HG03135 (cell line): Measurements from ENCODE around the gene PRKCA.

ENCODE experiments used
- ATAC-seq: cut with Tn5 transposase; IDR thresholded peaks from one replicate; pipeline ENCODE4 v1.9.1; 2021; ENCODE audit warnings: mild to moderate bottlenecking, moderate library complexity; ENCODE audit not compliant: unreplicated experiment

The PRKCA gene

DNA sequence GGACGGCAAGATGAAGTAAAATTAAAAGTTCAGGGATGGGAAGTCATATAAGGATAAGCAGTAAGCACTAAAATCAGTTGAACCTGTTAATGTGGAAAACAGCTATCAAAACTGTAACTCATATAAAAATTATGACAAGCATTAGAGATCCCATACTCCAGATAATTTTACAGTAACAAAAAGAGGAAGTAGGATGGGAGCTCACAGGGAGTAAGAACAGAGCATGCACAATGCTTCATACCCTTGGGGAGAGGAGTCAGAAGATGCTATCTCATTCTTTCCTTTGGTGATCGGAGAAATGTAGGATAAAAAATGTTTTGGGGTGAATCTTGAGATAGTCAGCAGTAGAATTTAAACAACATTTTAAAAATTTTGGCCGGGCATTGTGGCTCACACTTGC is 367.8 kb downstream of the PRKCA start:
- no peak for ATAC-seq

DNA sequence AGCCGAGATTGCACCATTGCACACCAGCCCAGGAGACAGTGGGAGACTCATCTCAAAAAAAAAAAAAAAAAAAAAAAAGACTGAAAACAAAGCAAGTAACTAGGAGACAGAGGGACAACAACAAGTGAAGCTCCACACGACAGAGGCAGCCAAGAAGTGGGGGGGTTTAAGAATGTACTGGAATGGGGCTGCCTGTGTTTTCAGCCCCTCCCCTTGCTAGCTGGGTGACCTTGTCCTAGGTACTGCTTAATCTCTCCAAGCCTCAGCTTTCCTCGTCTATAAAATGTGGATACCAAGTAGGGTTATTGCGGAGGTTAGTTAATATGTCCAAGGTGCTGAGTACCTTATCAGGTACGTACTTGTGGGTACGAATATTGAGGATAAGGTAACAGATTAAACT is 368.7 kb downstream of the PRKCA start:
- ATAC-seq, result no peak

DNA sequence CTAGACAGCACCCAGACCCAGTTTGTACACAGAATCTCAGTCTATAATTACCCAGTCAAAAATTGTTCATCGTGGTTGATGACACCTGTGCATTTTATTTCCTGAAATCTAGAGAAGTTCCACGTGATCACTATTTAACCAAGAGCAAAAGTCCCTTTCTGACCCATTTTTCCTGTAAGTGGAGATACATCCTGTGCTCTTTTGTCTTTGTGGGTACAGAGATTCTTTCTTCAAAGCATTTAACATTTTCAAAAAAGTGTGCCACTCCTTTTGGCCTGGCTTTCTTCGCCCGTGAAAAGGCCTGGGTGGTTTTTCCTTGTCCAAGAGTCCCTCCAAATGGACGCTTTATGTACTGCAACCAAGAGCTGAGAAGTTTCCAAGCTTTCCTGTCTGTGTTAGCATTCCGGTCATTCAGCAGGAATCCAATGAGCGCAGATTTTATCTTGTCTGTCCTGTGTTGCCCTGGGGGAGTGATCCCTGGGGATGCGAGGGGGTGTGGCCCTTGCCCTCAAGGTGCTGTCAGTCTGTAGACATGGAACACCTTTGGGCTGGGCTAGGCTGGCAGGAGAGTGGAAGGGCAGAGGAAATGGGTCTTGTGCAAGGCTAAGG is 371.4 kb downstream of the PRKCA start:
- ATAC-seq, result no peak

DNA sequence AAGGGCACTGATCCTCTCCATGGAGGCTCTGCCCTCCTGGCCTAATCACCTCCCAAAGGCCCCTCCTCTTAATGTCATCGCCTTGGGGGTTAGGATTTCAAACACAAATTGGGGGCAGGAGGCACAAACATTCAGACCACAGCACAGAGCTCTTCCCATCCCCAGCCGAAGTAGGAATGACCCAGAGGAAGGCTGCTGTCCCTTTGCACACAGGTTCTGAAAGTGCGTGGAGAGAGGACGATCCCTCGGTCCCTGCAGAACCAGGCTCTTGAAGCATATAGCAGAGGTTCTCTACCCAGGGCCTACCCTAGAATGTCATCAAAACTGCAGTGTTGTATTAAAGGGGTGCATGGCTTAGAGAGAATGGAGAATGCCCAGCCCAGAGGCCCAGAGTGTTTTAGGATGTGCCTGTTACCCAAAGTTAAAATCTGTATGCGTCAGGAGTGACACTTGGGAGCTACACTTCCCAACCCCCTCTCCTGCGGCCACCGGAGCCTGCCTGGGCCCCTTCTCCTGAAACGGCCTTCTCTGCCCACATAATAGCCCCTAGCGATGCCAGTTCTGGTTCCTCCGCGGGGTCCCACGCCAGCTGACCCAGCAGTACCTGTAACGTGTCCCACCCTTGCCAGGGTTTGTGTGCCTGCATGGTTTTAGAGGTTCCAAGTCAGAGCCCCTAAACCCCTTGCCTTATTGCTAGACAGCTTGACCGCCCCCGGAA is 373.0 kb downstream of the PRKCA start:
- ATAC-seq, result no peak

DNA sequence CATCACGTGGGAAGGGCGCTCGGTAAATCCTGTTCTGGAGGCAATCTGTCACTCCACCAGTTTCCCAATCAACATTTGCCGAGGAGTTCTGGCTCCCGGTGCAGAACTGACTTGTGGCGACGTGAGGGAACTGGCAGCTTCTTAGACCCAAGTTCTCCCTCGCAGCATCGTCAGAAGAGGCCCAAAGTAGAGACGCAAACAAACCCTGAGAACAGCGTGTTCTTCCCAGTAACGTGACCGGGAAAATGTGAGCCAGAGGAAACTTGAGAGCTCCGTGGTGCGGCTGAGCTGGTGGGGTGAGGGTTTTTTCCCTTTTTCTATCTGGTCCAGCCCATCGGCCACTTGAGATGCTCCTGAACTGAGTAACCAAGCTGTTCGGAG is 373.6 kb downstream of the PRKCA start:
- ATAC-seq, result no peak

DNA sequence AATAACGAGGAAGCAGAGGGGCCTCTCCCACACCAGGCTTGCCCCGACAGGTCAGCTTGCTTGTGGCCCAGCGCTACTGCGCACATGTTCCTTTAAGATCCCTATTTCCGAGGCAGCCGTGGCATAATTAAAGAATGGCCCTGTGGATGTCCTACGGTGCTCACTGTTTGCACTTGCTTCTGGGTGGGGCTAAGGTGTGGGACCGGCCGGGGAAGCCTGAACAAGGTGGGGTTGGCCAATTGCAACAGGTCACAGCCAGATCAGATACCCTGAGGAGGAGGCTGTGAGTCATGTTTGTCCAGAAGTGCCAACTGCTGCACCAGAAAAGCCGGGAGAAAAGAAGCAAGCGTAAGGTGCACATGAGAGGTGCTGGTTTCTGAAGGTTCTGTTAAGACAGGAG is 374.0 kb downstream of the PRKCA start:
- ATAC-seq, result no peak

DNA sequence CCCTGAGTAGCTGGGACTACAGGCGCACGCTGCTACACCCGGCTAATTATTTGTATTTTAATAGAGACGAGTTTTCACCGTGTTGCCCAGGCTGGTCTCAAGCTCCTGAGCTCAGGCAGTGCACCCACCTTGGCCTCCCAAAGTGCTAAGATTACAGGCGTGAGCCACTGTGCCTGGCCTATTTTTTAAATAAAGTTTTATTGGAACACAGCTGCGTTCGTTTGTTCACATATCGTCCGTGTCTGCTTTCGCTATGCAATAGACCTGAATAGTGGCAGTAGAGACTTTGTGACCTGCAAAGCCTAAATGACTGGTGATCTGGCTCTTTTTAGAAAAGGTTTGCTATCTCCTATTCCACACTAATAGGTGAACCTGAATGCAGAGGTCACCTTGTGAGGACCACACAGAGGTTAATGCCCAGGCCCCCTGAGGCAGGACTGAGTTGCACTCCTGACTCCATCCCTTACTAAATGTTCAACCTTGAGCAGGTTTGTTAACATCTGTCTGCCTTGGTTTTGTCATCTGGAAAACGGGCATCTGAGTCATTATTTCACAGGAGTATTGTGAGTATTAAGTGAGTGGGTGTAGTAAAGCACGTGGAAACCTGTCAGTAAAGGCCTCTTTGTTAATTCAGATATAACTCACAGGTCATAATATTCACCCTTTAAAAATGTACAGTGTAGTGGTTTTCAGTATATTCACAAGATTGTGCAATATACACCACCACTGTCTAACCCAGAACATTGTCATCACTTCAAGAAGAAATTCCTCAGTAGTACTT is 375.0 kb downstream of the PRKCA start:
- ATAC-seq, result no peak

DNA sequence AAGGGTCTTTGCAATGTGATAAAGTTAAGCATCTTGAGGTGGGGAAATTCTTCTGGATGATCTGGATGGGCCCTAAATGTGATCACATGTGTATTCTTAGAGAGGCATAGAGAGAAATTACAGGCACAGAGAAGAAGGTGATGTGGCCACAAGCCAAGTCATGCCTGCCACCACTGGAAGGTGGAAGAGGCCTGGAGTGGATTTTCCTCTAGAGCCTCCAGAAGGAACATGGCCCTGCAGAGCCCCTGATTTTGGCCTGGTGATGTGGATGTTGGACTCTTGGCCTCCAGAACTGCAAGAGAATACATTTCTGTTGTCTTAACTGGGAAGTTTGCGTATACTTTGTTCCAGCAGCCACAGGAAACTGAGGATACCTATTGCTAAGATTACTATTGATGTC is 375.6 kb downstream of the PRKCA start:
- no peak for ATAC-seq

DNA sequence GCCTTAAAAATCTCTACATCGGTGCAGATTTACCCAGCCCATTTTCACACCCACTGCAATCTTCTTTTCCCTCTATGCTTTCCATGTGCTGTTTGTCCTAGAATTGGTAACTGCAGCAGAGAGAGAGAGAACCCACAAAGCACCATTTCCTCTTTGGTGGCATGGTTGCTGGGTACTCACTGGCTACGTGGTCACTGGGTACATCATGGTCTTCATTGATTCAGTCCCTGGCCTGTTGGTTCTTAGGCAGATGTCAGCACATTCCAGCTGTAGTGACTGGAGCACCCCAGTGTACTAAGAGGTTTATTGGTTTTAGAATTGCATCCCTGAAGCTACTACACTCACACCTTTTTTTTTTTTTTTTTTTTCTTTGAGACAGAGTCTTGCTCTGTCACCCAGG is 376.4 kb downstream of the PRKCA start:
- ATAC-seq, result no peak

DNA sequence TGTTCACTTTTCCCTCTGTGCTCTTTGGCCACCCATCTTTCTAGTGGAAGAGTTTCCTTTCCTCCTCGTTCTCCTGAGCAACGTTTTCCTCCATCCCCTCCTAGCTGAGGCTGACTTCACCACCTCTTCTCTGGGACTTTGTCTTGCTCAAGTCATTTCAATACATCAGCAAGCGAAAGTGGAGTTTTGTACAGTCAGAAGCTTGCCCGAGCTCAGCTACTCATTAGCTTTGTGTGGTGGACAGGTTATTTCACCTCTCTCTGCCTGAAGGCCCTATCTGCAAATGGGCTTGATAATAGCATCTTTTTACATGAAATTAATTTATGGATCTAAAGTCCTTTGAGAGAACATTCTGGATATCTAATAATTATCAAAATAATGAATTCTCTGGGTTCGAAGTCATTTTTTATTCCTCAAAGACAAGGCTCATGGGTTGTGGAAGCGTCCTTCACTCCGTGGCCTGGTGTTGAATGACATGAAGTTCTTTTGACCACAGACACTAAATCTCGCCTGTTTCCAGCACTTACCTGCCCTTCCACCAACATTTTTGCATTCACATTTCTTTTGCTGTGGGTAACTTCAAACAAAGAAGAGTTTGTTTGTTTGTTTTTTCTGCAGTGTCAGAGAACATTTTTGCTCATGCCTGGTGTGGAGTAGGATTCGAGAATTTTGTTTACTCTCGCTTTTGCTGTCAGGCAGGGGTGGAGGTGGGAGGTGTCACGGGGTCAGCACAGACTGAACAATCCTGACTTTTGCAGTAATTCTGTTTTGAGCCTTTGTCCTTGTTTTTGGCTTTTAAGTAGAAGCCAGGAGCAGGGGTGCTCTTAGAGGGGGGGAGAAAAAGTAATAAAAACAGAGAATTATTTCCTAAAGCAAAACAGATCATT is 377.5 kb downstream of the PRKCA start:
- no peak for ATAC-seq

DNA sequence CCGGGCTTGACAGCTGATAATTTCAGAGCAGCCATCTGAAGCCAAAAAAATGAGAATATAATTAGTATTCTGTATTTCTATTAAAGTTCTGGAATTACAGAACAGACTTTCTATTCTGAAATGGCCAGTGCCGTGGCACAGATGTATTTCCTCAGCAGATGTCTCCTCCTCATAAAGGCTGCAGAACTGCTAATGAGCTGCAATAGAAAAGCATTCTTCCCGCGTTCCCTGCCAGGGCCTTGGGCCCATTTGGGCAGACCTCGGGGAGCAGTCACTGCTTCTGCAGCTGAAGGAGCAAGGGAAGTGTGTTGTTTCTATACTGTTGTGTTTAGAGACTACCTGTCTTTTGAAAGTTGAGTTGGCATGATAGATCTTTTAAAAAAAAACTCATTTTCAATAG is 379.9 kb downstream of the PRKCA start:
- ATAC-seq, result no peak

DNA sequence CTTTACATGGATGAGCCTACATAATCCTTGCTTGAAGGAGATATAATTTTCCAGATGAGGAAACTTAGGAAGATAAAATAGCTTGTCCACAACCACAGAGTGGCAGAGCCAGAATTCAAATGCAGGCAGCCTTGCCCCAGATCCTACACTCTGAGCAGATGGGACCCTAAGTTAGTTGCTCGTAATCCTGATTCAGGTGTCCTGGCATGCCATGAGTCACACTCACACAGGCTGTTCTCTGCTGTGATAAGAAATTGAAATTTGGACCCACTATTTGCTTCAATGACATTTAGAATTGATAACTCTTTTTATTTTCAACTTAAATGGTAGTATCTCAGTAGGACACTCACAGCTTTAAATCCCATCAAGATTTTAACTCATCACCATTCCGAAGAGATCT is 381.8 kb downstream of the PRKCA start:
- no peak for ATAC-seq

DNA sequence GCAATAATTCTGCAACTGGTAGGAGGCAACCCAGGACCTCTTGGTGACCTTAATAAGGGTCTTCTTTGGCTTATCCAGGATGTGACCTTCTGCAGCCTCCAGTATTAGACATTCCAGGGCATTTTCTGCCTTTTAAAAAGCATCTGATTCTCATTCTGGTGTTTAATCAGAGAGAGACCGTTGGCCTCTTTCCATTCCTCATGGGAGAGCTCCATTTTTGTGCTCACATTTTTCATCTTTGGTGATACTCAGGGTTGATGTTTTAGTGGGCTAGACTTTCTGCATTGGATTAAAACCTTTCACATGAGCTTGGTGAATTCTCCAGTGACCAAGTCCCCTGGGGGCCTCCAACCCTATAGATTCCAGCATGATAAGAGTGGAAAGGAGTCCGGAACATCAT is 382.3 kb downstream of the PRKCA start:
- no peak for ATAC-seq

DNA sequence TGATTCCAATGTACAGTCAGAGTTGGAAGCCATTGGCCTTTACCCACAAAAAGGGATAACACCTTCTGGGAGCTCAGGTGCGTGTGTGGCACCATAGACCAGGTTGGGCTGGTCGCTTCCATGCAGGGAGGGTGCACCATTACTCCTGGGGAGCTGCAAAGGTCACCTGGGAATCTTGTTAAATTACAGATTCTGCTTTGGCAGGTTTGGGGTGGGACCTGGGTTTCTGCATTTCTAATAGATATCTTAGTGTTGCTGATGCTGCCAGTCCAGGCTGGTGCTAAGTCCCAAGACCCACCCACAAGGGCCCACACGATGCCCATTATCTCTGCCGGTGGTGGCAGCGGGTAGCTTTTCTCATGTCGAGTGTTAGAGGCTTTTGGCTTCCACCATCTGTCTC is 384.2 kb downstream of the PRKCA start:
- ATAC-seq, result no peak

DNA sequence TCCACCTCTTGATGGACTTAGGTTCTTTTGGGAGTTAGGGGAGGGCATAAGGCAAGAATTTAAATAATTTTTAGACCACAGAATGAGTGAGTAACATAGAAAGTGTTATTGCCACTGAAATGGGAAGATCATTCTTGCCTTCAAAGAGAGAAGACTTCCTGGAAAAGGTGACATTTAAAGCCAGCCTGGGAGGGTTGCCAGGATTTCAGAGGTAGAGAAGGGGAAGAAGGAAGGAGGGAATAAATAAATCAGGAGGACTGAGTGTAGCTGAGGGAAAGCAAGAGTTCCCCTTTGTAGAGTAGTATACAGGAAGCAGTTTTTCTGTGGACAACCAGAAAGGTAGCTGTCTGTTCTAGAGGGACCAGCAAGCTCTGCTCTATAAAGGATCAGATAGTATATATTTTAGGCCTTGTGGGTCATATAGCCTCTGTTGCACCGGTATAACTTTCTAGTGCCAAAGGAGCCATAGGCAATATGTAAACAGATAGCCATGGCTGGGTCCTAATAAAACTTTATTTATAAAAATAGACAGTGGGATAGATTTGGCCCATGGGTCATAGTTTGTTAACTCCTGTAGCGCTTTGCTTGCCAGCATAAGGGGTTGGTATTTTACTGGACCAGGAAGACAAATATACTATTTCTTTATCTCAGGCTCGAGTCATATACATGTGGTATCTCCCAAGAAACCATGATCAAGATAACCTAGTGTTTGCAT is 385.3 kb downstream of the PRKCA start:
- ATAC-seq, result no peak

DNA sequence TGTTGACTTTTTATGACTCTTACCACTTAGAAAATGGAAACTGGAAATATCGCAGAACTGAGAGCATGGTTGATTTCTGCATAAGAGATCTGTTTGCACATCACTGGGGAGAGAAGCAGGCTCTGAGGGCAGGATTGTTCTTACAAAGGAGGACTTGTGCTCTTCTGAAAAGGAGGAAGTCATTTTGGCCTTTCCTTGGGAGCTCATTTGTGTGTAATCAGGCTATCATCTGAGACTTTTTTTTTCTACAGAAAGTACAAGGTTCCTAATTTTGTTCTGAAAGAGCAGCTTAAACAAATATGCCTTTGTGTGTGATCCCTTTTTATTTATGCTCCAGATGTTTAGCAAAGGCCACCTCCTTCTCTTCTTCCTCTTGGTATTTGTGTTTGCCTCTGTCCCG is 386.8 kb downstream of the PRKCA start:
- no peak for ATAC-seq

DNA sequence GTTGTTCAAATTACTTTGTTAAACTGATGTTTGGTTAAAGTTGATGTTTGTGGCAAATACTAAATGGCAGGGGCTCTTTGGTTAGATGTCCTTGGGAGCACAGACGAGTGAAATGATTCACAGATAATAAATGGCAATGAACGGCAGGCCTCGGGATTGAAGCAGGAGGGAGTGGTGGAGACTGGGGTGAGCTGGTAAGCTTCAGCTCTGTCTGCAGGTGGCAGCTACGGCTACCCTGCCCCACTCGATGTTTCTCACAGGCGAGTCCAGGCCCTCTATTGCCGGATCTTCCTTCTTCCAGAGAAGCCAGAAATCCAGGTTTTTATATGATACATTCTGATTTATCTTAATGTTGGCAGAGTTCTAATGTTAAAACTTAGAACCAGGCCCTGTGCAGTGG is 387.8 kb downstream of the PRKCA start:
- ATAC-seq, result no peak

DNA sequence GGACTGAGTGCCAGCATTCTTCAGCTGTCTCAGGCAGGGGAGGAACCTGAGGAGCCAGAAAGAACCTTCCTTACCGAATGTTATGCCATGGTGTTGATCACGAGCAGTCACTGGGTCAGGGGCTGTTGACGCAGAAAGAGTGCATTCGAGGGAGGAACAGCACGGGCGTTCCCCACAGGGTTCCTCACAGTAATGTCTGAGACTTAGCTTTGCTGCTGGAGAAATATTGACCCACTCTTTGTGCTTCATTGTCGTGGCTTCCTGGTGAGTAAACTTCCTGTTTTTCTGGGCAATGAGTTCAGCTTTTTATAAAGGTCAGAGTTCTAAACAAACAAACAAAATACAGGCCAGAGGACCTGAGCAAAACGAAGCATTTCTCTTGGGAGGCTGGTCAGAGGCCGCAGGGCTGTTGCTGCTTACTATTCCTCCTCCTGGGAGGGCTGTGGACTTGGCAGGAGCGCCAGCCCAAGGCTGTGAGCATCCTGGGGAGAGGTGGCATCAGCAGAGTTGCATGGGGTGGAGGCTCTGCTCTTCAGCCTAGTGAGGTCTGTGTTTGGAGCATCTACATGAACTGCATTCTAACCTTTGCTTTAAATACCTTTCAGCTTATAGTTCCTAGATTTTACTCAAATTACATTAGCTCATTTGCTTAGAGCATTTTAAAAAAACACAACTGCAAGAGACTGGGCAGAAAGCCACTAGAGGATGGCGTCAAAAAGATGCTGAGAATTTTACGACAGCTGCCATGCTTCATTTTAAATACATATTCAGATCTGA is 389.4 kb downstream of the PRKCA start:
- no peak for ATAC-seq

DNA sequence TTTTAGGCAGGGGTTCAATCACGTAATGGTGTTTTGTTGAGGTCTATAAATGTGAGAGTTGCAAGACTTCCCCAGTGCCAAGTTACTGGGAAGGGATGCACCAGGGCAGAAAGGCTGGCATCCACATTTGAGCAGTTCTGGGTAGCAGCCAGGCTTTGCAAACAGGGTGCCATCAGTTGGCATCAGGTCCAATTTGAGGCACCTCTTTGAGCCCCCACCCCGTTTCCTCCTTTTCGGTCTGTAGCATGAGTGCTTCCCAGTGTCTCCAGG is 389.9 kb downstream of the PRKCA start:
- ATAC-seq, result no peak

DNA sequence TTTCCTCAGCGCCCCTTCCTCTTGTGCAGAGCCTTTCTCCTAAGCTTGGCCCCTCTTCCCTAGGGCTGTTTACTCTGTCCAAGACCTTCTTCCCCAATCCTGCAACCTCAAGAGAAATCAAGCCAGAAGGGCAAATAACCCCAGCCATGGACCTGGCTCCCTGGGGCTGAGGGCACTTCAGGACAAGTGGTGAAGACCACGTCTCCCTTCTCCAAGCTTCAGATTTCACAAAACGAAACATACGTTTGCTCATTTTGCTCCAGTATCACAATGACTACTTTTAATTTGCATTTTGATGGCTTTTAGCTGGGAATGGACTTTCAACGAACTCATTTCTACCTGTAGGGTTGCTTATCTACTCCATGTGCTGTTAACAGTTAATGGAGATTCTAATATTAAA is 392.7 kb downstream of the PRKCA start:
- no peak for ATAC-seq
